Activated naive CD4-positive, alpha-beta T cell (primary cell): ENCODE measurements around the gene TP53I11.

Source experiments
- DNase-seq, 4 experiments: peaks; one replicate each; lab custom pipeline; 2025; lab: John Stamatoyannopoulos, UW

TP53I11 gene

DNA sequence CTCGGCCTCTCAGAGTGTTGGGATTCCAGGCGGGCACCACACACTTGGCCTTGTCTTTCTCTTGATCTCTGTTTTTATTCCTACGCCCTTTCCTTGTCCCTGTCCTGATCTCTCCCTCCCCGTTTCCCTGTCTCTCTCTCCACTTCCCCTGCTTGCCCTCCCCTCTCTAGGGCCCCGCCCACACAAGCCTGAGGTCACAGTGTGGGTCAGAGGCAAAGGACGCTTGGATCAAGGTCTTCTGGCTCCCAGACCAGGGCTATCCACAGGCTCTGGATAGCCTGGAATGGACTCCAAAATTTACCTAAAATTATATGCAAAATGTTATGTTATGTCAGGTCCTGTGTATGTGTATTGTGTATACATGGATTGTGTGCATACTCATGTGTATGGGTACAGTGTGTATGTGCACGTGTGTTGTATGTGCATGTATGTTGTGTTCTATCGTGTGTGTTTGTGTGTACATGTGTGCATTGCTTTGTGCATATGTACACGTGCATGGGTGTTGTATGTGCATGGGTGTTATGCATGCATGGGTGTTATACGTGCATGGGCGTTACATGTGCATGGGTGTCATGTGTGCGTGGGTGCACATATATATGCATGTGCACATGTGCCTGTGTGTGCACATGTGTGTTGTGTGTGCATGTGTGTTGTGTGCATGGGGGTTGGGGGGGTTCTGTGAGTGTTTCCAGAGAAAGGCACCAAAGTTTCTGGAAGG, 38.3 kb downstream of the TP53I11 start:
- no peak for DNase-seq

DNA sequence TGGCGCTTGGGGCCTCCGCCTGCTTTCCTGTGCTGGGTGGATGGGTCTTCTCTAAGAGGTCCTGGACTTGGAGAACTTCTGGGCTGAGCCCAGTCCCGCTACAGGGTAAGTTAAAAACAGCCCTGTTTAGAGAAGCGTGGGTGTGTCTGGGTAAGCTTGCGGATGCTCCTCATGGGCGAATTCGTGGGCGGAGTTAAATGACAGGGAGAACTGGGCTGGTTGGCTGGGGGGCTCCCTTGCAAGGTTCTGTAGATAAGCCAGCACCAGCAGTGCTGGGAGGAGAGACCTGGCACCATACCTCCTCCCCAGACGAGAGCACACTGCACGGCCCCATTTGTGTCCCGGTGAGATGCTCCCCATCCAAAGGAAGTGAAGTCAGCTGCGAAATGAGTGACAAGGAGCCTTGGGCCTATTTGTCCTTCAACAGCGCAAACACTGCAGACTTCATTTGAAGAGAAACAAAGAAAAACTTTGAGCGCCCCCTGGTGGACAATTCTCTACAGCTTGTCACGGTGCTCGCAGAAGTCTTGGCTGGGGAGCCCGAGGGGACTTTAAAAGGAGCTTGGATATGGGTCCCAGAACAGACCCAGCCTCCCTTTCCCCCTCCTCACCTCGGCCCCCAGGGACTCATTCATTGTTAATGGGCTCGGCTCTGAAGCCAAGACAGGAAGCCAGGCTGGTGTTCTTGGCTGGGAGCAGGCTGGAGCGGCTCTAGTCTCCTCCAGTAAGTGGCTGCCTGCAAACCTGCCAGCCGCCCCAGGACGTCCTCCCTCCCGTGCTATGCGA, 39.5 kb downstream of the TP53I11 start:
- peak; percentile 61 to 82 (median 75) for DNase-seq

DNA sequence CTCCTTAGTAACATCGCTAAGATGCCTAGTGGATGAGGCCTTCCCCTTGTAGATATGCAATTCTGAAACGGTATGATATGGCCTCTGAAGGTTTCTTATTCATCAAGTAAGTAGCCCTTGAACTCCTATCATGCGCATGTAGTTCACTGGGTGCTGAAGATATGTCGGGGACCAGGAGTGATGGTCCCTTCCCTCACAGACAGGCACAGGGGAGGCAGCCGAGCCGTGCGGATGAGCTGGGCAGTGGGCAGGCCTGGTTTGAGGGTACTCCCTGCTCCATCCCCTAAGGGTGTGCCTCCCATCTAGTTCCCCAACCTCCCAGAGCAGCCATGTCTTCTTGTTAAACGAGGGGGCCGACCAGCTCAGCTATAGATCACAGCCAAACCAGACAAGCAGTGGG, 40.1 kb downstream of the TP53I11 start:
- no peak for DNase-seq

DNA sequence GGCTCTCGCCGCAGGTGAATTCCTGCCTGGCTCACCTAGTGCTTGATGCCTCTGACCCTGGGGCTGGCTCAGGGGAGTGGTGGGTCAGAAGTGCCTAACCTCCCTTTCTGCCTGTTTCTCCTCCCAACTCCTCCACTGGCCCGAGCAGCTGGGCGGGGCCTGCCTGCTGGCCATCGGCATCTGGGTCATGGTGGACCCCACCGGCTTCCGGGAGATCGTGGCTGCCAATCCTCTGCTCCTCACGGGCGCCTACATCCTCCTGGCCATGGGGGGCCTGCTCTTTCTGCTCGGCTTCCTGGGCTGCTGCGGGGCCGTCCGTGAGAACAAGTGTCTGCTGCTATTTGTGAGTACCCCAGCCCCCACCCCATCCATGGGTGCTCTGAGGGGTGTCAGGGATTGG, 41.1 kb downstream of the TP53I11 start:
- no peak for DNase-seq

DNA sequence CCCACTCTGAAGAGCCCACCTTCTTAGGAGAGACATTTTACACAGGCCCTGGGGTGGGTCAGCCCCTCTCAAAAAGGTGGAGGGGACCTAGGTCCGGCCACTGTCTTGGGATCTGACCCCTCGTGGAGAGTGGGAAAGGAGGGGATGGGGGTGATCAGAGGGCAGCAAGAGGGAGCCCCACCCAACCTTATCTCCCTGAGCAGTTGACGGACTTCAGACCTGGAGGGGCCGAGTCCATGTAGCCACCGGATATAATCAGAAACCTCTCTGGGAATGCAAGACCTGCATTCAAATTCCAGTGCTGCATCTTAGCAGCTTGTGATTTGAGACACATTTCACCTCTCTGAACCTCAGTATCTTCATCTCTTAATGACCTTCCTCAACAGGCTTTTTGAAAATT, 44.0 kb downstream of the TP53I11 start:
- no peak for DNase-seq

DNA sequence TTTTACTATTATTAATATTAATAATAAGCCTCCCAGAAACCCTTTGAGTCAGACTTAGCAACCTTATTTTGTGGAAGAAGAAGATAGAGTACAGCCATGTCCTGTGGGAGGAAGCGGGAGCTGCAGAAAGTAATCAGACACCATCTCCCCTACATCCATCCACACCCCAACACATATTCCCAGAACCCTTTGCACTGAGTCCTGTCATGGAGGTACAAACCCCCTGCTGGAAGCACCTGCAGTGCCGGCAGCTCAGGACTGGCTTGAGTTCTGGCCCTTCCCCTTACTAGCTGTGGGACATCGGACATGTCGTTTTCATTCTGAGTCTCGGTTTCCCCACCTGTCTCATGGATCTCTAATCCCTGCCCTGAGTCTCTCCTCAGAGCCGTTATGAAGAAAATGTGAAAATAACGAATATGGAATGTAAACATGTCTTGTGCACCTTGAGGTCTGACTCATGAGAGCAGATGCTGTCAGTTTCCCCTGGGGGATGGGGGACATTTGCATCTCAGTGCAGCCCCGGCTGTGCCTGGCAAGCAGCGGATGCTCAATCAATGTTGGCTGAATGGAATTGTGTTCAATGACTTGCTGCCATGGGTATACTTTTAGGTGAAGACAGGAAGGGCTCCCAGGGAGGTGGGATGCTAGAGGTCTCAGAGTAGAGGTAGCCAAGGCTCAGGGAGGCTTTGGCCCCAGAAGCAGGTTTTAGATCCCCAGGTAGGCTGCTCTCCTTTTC, 45.4 kb downstream of the TP53I11 start:
- DNase-seq: no peak

DNA sequence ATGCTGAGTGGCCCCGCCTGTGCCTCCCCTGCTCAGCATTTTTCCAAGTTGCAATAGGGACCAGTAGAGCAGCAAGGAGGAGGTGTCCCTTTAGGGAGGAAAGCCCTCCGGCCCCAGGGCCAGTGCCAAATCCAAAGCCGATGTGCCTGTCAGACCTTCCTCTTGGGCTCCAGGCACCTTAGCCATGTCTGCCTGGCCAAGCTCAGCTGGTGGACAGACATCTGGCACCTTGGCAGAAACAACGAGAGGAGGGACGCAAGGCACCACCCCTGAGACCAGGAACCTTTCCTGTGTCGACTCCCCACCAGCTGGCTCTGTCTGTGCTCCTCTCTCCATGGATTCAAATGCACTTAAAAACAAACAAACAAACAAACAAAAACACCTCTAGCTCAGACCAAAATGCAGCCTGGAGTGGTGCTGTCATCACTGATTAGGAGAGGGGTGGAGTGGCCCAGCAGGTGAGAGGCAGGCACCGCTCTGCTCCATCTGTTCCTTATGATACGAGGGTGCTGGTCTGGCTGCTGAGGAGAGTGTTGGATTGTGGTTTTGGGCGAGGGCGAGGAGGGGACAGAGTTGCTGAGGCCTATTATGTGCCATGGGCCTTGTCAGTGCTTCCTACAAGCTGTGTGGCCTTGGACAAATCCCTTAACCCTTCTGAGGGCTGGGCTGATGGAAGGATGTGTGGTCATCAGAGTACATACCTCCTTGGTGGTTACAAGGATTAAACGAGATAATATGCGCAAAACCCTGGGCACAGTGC, 46.2 kb downstream of the TP53I11 start:
- DNase-seq: no peak

DNA sequence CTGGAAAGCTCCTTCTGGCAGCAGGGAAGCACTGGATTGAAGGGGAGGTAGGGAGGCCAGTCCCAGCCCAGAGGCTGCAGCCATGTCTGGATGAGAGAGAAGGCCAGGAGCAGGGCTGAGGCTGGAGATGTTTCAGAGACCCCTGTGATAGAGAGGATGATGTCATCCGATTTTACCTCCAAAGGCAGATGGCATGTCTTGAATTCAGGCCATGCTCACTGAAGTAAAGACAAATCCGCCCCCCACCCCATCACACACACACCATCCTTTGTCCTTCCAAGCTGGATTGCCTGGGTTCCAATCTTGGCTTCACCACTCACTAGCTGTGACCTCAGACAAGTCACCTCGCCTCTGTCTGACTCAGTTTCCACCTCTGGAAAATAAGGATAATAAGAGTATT, 47.2 kb downstream of the TP53I11 start:
- DNase-seq: no peak

DNA sequence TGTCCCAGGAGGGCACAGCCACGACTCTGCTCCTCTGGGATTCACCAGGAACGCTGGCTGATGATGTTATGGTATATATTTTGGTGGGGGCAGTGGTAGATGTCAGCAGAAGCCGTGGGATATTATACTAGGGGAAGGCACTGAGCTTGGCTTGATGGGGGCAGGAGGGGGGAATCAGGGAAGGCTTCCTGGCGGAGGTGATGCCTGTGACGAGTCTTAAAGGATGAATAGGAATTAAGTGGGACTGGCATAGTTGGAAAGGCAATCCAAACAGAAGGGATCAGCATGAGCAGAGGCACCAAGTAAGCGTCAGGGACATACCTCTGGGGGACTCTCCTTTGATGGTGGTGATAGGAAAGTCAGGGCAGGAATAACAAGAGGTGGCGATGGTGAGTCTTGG, 47.6 kb downstream of the TP53I11 start:
- no peak for DNase-seq

DNA sequence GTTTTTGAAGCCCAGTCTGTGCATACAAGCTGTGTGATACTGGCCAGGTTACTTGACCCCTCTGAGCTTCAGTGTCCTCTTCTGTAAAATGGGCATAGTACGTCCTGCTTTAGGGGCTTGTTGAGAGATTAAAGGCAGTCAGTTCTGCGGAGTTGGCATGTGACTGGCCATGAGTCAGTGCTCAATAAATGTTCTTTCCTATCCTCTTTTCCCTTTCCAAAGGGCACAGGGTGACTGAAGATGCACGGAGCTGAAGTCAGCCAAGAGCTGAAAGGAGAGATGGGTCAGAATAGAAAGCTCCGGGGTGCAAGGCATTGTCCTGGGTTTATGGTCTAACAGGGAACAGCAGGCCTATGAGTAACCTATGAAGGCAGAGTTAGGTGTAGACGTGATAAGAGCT, 48.9 kb downstream of the TP53I11 start:
- no peak for DNase-seq

DNA sequence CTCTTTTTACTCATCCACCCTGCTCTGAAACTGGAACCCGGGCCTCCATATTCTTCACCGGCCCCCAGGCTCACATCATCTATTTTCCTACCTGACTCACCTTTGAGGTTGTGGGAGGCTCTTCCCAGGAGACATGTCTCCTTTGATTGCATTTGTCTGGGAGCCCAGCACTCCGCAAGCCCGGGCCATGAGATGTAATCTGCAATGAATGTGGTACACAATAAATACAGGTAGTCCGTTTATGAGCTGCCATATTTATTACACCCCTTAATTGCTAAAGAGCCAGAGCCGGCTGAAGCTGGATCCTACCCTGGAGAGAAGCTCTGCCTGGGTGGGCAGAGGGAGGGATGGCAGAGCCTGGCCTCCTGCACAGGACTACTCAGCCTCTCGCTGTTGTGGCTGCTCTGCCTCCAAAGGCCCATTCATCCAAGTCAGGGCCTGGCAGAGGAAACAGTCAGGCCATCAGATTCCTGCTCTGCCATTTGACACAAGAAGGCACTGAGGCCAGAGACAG, 49.5 kb downstream of the TP53I11 start:
- DNase-seq: no peak

DNA sequence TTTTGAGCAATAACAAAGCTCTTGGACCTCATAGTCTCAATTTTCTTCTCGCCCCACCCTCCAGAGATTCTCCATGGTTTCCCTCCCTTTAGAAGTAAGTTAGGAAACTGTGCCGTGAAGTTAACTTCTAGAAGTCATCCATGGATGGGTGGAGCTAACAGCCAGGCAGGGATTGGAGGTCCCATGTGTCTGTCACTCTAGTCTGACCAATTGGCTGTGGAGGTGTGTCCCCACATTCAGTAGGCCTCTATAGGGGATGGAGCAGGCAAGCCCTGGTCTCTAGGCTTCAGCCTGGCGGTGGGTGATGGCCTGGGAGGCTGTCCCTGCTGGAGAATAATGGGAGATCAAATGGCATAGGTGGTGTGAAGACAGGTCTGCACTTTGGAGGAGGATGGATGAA, 50.7 kb downstream of the TP53I11 start:
- no peak for DNase-seq

DNA sequence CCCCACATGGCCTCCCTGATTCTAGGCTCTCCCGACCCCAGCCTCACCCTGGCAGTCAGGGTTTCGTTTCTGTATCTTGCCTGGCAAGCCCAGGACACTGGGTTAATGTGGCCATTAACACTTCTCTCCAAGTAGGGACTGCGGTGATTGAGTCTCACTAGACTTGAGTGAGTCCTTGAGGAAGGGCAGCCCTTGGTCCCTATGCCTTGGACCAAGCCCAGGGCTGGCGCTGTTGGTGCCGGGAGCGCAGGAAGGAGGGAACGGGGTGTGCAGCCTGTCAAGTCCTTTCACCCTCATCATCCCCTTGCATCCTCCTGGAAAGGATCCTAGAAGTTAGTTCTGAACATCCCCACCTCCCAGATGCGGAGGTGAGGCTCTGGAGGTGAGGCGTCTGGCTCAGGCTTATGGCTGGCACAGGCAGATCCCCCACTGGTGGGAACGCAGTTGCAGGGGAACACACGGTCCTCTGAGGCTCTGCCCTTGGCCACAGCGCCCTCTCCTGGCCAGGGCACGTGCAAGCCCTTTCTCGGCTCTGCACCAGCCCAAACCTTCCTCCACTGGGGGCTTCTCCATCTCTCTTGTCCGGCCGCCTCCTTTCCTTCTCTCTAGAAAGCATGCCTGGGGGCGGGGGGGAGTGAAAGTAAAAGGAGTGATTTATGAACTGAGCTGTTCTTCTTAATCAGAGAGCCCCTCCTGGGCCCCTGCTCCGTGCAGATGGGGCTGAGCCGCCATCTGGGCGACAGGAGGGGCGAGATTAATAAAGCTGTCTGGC, 56.7 kb downstream of the TP53I11 start:
- peak; percentile 6 to 28 (median 14) for DNase-seq

DNA sequence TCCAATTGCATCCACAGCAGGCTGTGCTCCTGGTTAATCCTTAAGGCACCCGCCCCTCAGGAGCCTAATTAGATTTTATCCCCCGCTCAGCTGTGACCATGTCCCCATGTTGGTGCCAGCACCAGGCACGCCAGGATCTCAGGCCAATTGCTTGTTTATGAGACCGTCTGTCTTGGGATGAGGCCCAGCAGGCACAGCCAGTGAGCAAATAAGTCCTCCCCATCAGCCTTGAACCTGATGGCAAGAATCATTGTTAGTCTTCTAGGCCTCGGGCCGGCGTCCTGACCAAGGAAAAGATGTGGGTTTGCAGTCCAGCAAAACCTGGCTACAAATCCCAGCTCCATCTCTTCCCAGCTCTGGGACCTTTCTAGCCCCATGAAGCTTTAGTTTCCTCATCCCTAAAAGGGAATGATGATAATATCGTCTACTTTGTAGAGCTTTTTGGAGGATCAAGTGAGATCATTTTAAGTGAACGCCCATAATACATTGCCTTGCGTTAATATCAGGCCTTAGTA, 57.3 kb downstream of the TP53I11 start:
- no peak for DNase-seq

DNA sequence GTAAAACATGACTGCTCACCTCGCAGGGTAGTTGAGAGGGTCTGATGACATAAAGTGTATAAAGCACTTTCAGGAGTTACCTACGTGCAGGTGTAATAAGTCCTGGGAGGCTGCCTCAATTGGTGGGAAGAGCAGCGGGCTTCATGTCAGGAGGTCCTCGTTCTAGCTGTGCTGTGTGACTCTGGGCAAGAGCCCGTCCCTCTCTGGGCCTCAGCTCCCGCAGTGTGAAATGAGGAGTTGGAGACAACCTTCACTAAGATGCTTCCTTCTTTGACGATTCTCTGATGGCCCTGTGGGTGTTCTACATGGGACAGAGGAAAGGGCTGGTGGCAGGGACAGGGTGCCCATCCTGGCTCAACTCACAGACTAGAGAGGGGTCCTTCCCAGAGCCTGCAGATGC, 57.8 kb downstream of the TP53I11 start:
- no peak for DNase-seq

DNA sequence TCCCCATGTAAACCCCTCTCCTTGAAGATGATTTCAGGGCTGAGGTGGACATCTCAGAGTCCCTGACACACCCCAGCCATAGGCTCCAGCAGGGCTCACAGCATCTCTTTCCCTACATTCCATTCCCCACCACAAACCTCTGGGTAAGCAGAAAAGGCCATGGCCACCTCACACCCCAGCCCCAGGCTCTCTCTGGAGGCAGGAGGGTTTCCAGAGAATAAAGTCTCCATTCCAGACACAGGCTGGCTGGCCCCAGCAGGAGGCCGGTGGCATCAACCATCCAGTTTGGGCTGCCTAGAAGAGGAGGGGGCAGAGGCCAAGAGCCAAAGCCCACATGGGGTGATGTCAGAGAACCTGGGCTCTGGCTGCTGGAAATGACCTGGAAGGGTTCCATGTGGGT, 61.4 kb downstream of the TP53I11 start:
- no peak for DNase-seq

DNA sequence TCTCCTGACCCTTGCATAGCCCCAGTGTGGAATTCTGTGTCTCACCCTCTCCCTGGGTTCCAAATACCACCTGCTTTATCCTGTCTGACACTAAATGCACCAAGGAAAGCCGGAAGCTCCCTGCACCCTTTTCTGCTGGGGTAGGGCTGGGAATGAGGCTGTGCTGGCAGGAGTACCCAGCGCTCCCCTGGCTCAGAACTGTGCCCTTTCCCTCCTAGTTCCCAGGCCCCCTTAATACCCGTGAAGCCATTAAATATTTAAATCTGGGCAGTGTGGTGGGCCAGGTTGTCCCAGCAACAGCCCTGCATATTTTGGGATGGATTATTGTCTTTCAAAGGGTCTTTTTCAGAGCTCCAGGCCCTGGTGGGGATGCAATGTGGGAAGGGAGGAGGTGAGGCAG, 63.0 kb downstream of the TP53I11 start:
- DNase-seq: no peak

DNA sequence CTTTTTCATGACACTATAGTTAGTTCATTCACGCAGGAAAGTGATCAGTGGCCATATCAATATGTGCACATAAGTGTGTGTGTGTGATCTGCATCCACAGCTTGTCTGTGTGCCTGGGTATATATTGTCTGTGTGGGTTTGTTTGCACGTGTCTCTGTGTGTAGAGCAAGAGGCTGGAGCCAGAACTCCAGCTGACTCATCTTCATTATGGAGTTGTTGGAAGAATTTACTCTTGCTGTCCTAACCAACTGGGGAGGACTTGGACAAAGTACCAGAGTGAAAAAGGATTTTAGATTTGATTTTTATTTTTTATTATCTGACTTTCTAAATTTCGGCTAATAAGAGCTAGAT, 63.9 kb downstream of the TP53I11 start:
- no peak for DNase-seq

DNA sequence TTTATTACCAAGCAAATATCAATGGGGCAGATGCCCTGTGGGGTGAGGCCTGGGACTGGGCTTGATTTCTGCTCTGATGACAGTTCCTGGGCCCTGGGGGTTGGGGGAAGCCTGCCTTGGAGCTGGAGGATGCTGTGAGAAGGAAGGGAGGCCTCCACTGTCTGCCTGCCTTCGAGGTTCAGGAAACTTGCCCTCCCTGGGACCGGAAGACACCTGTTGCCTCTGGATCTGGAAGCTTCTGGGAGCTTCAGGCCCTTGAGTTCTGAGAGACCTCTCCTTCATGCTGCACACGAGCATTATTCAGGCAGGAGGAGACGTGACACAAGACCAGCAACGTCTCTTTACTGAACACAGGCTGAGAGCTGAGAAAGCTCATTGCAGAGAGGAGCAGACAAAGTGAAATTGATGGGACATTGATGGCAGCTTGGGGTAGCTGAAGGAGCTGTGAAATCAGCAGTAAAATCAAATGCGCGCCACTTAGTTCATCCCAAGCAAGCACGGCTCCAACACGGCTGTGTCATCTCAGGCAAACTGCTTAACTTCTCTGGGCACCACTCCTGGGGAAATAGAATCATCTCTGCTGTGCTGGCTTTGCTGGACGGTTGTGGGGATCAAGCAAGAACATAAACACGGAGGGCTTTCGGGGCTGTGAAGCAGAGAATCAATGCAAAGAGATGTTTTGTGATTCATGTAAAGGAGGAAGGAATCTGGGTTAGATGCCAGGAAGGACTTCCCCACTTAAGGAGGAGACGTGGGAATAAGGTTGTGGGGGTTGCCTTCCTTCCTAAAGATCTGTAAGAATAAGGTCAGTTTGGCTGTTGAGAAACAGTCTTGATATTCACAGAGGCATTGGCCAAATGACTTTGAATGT, 64.5 kb downstream of the TP53I11 start:
- DNase-seq: no peak
